ENCODE measurements around the gene ZNF12.
"Not testable (repeated sequence)": the region's sequence is repeated elsewhere in the genome, so short reads cannot be mapped to it uniquely, and the experiment has no call there.

GRCh38 chr7:6728893-6729491, 22.2 kb upstream of the ZNF12 start:
- not testable (repeated sequence) for TF ChIP-seq CTCF (IDR thresholded peaks at IDR 0.05 in 4 of 5, conservative IDR thresholded peaks at IDR 0.05 in 1 of 5); POLR2A (IDR thresholded peaks at IDR 0.05)
